K562 (cell line): ENCODE data around the gene TARS3. TPM values are rescaled to one million over a fixed set of nuclear protein-coding genes. Genes with fewer than 3 reads are reported as not detected.

Experiments used
- ATAC-seq: fragments of 200-7000 bp; cut with Tn5 transposase; 3 replicates; pipeline ENCODE4 v1.9.1; 2020; ENCODE audit warnings: moderate library complexity
- BruUV-seq: library from RNA; stranded (reverse); fragments of 400-500 nt; replicated peaks from 2 replicates; lab custom pipeline; 2021; lab: Mats Ljungman, UMichigan
- CTCF ChIA-PET: fragments of 300-600 bp; formaldehyde crosslinking; extraction: SDS; loops from one replicate; lab custom pipeline; 2021; ENCODE audit warnings: low intra/inter-chr PET ratio; lab: Yijun Ruan, JAX
- POLR2A ChIA-PET: fragments of 300-600, 350-650 bp; sonication (Branson Sonifier 250); formaldehyde crosslinking; extraction: SDS; loops from one replicate; lab custom pipeline; 2021; ENCODE audit warnings: antibody characterized with exemption, inconsistent platforms; lab: Yijun Ruan, JAX
- DNase-seq, 4 experiments: peaks; one replicate each; pipeline versions ENCODE4 v3.0.0 to v3.0.0-alpha.2; 2011 to 2018; ENCODE audit warnings: low spot score in 3 of 4, mixed read lengths in 3 of 4; ENCODE audit errors: extremely low read depth in 1 of 4
- FAIRE-seq: peaks from 2 replicates; lab custom pipeline; 2011; peaks lifted over from hg19 to GRCh38; lab: Jason Lieb, UNC
- H2AFZ ChIP-seq: 2 replicates; pipeline ENCODE4 v1.6.0; 2011; ENCODE audit warnings: low read depth, low read length, control low read depth, inconsistent platforms
- H3K27ac ChIP-seq: fragments of 200-600 bp; 3 replicates; pipeline ENCODE4 v1.8.0; 2011; ENCODE audit warnings: low read depth, mild to moderate bottlenecking, control low read depth, inconsistent platforms, low read length, moderate library complexity, mixed read lengths; ENCODE audit errors: extremely low read depth
- H3K27me3 ChIP-seq, 2 experiments: fragments of 300-600 bp in 1 of 2; 2 replicates in 1 of 2; 3 replicates in 1 of 2; pipeline versions ENCODE4 v1.6.0 to v1.8.0; 2011; ENCODE audit warnings: inconsistent platforms in 2 of 2, low read length in 2 of 2, mild to moderate bottlenecking in 1 of 2, mixed read lengths in 1 of 2, moderate library complexity in 1 of 2; ENCODE audit not compliant: control insufficient read depth in 2 of 2, insufficient read depth in 2 of 2
- H3K36me3 ChIP-seq: fragments of 300-600 bp; 3 replicates; pipeline ENCODE4 v1.8.0; 2011; ENCODE audit warnings: mild to moderate bottlenecking, low read length, inconsistent platforms; ENCODE audit not compliant: control insufficient read depth, insufficient read depth
- H3K4me1 ChIP-seq, 2 experiments: fragments of 200-600 bp in 1 of 2; replicated peaks in 1 of 2; 2 replicates in 1 of 2; 3 replicates in 1 of 2; pipeline versions ENCODE4 v1.5.1 to v1.8.0; 2011; ENCODE audit warnings: inconsistent platforms in 2 of 2, low read length in 2 of 2, mild to moderate bottlenecking in 1 of 2, mixed read lengths in 1 of 2, moderate library complexity in 1 of 2; ENCODE audit not compliant: control insufficient read depth in 2 of 2, insufficient read depth in 2 of 2
- H3K4me2 ChIP-seq: 2 replicates; pipeline ENCODE4 v1.6.1; 2011; ENCODE audit warnings: low read length, control low read depth, inconsistent platforms, mixed read lengths; ENCODE audit not compliant: insufficient read depth
- H3K4me3 ChIP-seq: fragments of 200-600 bp; sonication (generic), shearing (Covaris generic); 2 replicates; pipeline ENCODE4 v1.5.1; 2016; ENCODE audit warnings: control low read depth, inconsistent platforms
- H3K79me2 ChIP-seq: fragments of 200-600 bp; 3 replicates; pipeline ENCODE4 v1.8.0; 2011; ENCODE audit warnings: low read length, inconsistent platforms; ENCODE audit not compliant: control insufficient read depth, insufficient read depth
- H3K9ac ChIP-seq, 2 experiments: 2 replicates each; pipeline versions ENCODE4 v1.6.0 to v1.6.1; 2011; ENCODE audit warnings: low read depth in 2 of 2, low read length in 2 of 2, control low read depth in 1 of 2, inconsistent platforms in 1 of 2, mild to moderate bottlenecking in 1 of 2, mixed read lengths in 1 of 2; ENCODE audit not compliant: insufficient read depth in 1 of 2
- H3K9me1 ChIP-seq: one replicate; pipeline ENCODE4 v1.6.0; 2011; ENCODE audit warnings: inconsistent platforms, mild to moderate bottlenecking, low read length, moderate library complexity; ENCODE audit not compliant: control insufficient read depth, insufficient read depth
- H3K9me3 ChIP-seq: replicated peaks from 2 replicates; pipeline ENCODE4 v1.5.1; 2011; ENCODE audit warnings: low read depth, low read length, inconsistent platforms; ENCODE audit not compliant: control insufficient read depth, insufficient read depth
- H4K20me1 ChIP-seq: replicated peaks from 2 replicates; pipeline ENCODE4 v1.6.1; 2011; ENCODE audit warnings: low read length, inconsistent platforms, mixed read lengths; ENCODE audit not compliant: control insufficient read depth, insufficient read depth
- BCL6 ChIP-seq: fragments of 250-450 bp; sonication (Bioruptor Pico); IDR thresholded peaks from 2 replicates; pipeline ENCODE4 v1.4.0; 2020
- C11orf30 ChIP-seq: fragments of 450-650 bp; IDR thresholded peaks from 2 replicates; pipeline ENCODE4 v1.6.1; 2016; ENCODE audit warnings: low read depth, mild to moderate bottlenecking
- CBFA2T3 ChIP-seq: fragments of 450-650 bp; IDR thresholded peaks from 2 replicates; pipeline ENCODE4 v1.6.1; 2017
- HNRNPH1 ChIP-seq: fragments of 200-400 bp; formaldehyde crosslinking; optimal IDR thresholded peaks from 2 replicates; pipeline ENCODE3; 2017; ENCODE audit warnings: low read depth, mild to moderate bottlenecking, low read length, moderate library complexity
- KDM1A ChIP-seq, 2 experiments: fragments of 450-650 bp; IDR thresholded peaks; 2 replicates each; pipeline ENCODE4 v1.6.1; 2016; ENCODE audit warnings: mild to moderate bottlenecking in 2 of 2
- L3MBTL2 ChIP-seq: fragments of 450-650 bp; IDR thresholded peaks from 2 replicates; pipeline ENCODE4 v1.6.1; 2016; ENCODE audit warnings: mild to moderate bottlenecking, moderate library complexity
- MAFF ChIP-seq: IDR thresholded peaks from 2 replicates; pipeline ENCODE4 v1.6.1; 2012; ENCODE audit warnings: low read length, improper control_type of control experiment
- MAFK ChIP-seq: IDR thresholded peaks from 2 replicates; pipeline ENCODE4 v1.6.1; 2011; ENCODE audit warnings: low read length, improper control_type of control experiment
- MTA2 ChIP-seq: fragments of 450-650 bp; IDR thresholded peaks from 2 replicates; pipeline ENCODE4 v1.6.1; 2016; ENCODE audit warnings: low read depth
- NCOR1 ChIP-seq: fragments of 450-650 bp; IDR thresholded peaks from 2 replicates; pipeline ENCODE4 v1.6.1; 2016; ENCODE audit warnings: mild to moderate bottlenecking, moderate library complexity
- NONO ChIP-seq, 2 experiments: fragments of 200-400 bp in 1 of 2; fragments of 450-650 bp in 1 of 2; formaldehyde crosslinking in 1 of 2; IDR thresholded peaks; 2 replicates each; pipeline ENCODE4 v1.6.1; 2017; ENCODE audit warnings: low read depth in 2 of 2, mild to moderate bottlenecking in 2 of 2, moderate library complexity in 2 of 2, low read length in 1 of 2
- PHF8 ChIP-seq: fragments of 200-600 bp; sonication (generic); IDR thresholded peaks from 2 replicates; pipeline ENCODE4 v1.6.1; 2012; ENCODE audit warnings: mixed run types, mild to moderate bottlenecking, inconsistent platforms, low read length, moderate library complexity, borderline replicate concordance
- POLR2AphosphoS5 ChIP-seq: IDR thresholded peaks from 2 replicates; pipeline ENCODE4 v1.6.1; 2011; ENCODE audit warnings: mild to moderate bottlenecking, low read depth, low read length, moderate library complexity; ENCODE audit not compliant: control insufficient read depth, insufficient read depth
- PREB ChIP-seq: sonication (generic); formaldehyde crosslinking; IDR thresholded peaks from 2 replicates; pipeline ENCODE4 v1.8.1; 2023; ENCODE audit warnings: mild to moderate bottlenecking, missing genetic modification reagents
- SMAD2 ChIP-seq: fragments of 150-350 bp; IDR thresholded peaks from 2 replicates; pipeline ENCODE4 v1.6.1; 2014; ENCODE audit warnings: low read depth, mild to moderate bottlenecking, low read length
- SNRNP70 ChIP-seq: fragments of 200-400 bp; formaldehyde crosslinking; optimal IDR thresholded peaks from 2 replicates; pipeline ENCODE3; 2017; ENCODE audit warnings: low read depth, low read length
- XRCC3 ChIP-seq: fragments of 450-650 bp; IDR thresholded peaks from 2 replicates; pipeline ENCODE4 v1.6.1; 2017; ENCODE audit warnings: mild to moderate bottlenecking, moderate library complexity
- ZBTB7A ChIP-seq: IDR thresholded peaks from 2 replicates; pipeline ENCODE4 v1.6.1; 2011; ENCODE audit warnings: low read depth, mild to moderate bottlenecking, low read length, moderate library complexity, borderline replicate concordance; ENCODE audit not compliant: control insufficient read depth
- ZNF444 ChIP-seq: fragments of 250-450 bp; sonication (Bioruptor Pico); IDR thresholded peaks from 2 replicates; pipeline ENCODE4 v1.4.0; 2020; ENCODE audit warnings: mild to moderate bottlenecking, moderate library complexity
- ZNF707 ChIP-seq: fragments of 250-450 bp; sonication (Bioruptor Pico); conservative IDR thresholded peaks from 2 replicates; pipeline ENCODE4 v1.8.0; 2022; ENCODE audit warnings: inconsistent platforms, mild to moderate bottlenecking, moderate library complexity
- ZNF766 ChIP-seq: fragments of 200-800 bp; sonication (Bioruptor generic); conservative IDR thresholded peaks from 2 replicates; pipeline ENCODE4 v1.6.1; 2016; ENCODE audit warnings: missing genetic modification characterization, missing compliant biosample characterization
- WGBS: fragments of 100-300 bp; shearing (Covaris generic); methylation state at CpG from one replicate; pipeline ENCODE4 v1.1.6; 2016; ENCODE audit warnings: low coverage, mixed read lengths; ENCODE audit not compliant: insufficient coverage; ENCODE audit errors: missing lambda C conversion rate; 5-methylcytosine and 5-hydroxymethylcytosine counted together
- in situ Hi-C: fragments of 300-500 bp; cut with MboI; formaldehyde crosslinking; loops from 4 replicates; pipeline ENCODE4 v1.15.0; 2018; ENCODE audit warnings: inconsistent platforms, mixed read lengths
- intact Hi-C: fragments of 100-400 bp; cut with micrococcal nuclease; formaldehyde crosslinking; loops from 2 replicates; pipeline ENCODE4 v1.14.2; 2022
- polyA plus RNA-seq, 8 experiments: library from polyadenylated mRNA; depleted of rRNA in 4 of 8; stranded (reverse) in 5 of 8; unstranded in 3 of 8; fragments of >200 nt; fragmentation: Nextera tagmentation in 2 of 8; fragmentation: Illumina TruSeq in 1 of 8; extraction: Ambion mirVana in 2 of 8; extraction: Trizol in 1 of 8; gene quantifications; 2 replicates each; pipeline versions ENCODE4 v1.2.1 to v1.2.3, GENCODE V29; 2011 to 2014; ENCODE audit warnings: inconsistent platforms in 1 of 8, missing spikeins in 1 of 8
- total RNA-seq, 7 experiments: library from RNA; depleted of rRNA in 6 of 7; stranded (reverse); fragments of >200 nt in 6 of 7; fragmentation: Illumina TruSeq in 2 of 7; extraction: Trizol in 2 of 7; gene quantifications; 2 replicates each; pipeline versions ENCODE4 v1.2.1 to v1.2.3, GENCODE V29; 2011 to 2021; ENCODE audit warnings: low replicate concordance in 1 of 7
- TF ChIP-seq, protein P1 (sequence below): fragments of 250-450 bp; sonication (Bioruptor Pico); IDR thresholded peaks from 2 replicates; pipeline ENCODE4 v1.4.0; 2020; ENCODE audit warnings: mild to moderate bottlenecking, moderate library complexity

Gene TARS3
- total and polyA plus RNA-seq, 9 of the 15 experiments (the other 6 are each of a cell fraction or from before 2014, with no cell fraction given) = 2.1 to 14.7 (median 9.8) TPM

DNA sequence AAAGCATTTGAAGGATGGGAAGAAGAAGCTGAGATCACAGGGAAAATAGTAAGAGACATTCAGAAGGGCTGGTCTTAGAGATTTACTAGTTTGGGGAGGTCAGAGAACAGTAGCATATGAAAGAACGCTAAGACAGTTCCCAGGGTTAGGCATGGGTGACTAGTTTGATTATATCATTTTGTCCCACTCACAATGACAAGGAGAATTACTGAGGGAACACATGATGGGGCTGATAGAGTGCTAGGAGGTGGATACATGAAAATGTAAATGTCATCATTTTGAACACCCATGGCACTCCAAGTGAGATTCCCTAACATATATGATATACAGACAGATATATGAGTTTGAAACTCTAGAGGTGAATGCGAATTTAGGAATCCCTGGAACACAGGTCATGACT is 9.3 kb upstream of the TARS3 start:
- peak; percentile 70 for ATAC-seq
- BruUV-seq = no TSS peak
- intact Hi-C loops (no loop called here), in situ Hi-C loops (no loop called here)
- H3K9me1 ChIP-seq = no peaks in the 10 kb centered on the region
- H3K9ac ChIP-seq = 0 out of 4 replicates have a peak overlapping the region, but pooled peaks of 1 of the 2 experiments have one; percentile 36
- CTCF ChIA-PET = no interaction called here
- peak overlapping the region; percentile 9 for H2AFZ ChIP-seq
- H3K27me3 ChIP-seq = no peaks in the 10 kb centered on the region
- H4K20me1 ChIP-seq = no peaks in the 10 kb centered on the region
- H3K79me2 ChIP-seq = no peaks in the 10 kb centered on the region
- peaks cover 6 to 28% of the 10 kb centered on the region in 2 experiments; a peak in 4 of 5 replicates for H3K4me1 ChIP-seq
- H3K4me2 ChIP-seq = peak overlapping the region; percentile 42; the same call in 1 of the 2 replicates
- peak in 1 of 4 experiments; percentile 35 for DNase-seq
- POLR2A ChIA-PET = no interaction called here
- H3K36me3 ChIP-seq = no peaks in the 10 kb centered on the region
- H3K9me3 ChIP-seq = no peaks in the 10 kb centered on the region
- H3K27ac ChIP-seq = peak overlapping the region; percentile 47; the same call in 2 of the 3 replicates
- FAIRE-seq = no peak
- H3K4me3 ChIP-seq = no peak overlapping the region
- 20% methylated on average over 2 of the region's 2 CpGs for WGBS
- TF ChIP-seq XRCC3 = no peak
- TF ChIP-seq MAFF = peak; percentile 52; the same call in 1 of the 2 replicates
- TF ChIP-seq, protein P1, sequence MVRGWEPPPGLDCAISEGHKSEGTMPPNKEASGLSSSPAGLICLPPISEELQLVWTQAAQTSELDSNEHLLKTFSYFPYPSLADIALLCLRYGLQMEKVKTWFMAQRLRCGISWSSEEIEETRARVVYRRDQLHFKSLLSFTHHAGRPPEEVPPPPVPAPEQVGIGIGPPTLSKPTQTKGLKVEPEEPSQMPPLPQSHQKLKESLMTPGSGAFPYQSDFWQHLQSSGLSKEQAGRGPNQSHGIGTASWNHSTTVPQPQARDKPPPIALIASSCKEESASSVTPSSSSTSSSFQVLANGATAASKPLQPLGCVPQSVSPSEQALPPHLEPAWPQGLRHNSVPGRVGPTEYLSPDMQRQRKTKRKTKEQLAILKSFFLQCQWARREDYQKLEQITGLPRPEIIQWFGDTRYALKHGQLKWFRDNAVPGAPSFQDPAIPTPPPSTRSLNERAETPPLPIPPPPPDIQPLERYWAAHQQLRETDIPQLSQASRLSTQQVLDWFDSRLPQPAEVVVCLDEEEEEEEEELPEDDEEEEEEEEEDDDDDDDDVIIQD (CRISPR knock-in tag) = no peak
- TF ChIP-seq PREB (CRISPR knock-in tag) = no peak
- TF ChIP-seq C11orf30 = peak; percentile 70
- TF ChIP-seq HNRNPH1 = no peak
- no peak for TF ChIP-seq ZNF707 (CRISPR knock-in tag)
- TF ChIP-seq L3MBTL2 = no peak
- no peak for TF ChIP-seq ZNF766
- TF ChIP-seq KDM1A (IDR thresholded peaks at IDR 0.05) = no peak
- peak; percentile 66 for TF ChIP-seq MAFK
- TF ChIP-seq POLR2AphosphoS5 = no peak
- TF ChIP-seq SMAD2 = no peak
- TF ChIP-seq CBFA2T3 = no peak
- no peak for TF ChIP-seq BCL6
- TF ChIP-seq NONO (IDR thresholded peaks at IDR 0.05; ENCODE audit: low read depth in 2 of 2, low read length in 1 of 2) = no peak
- no peak for TF ChIP-seq ZNF444 (CRISPR knock-in tag)
- no peak for TF ChIP-seq PHF8
- TF ChIP-seq ZBTB7A = no peak
- no peak for TF ChIP-seq SNRNP70
- 0 out of 2 replicates have a peak, but pooled peaks have one; percentile 4 for TF ChIP-seq MTA2
- no peak for TF ChIP-seq NCOR1
